Measurements from ENCODE around the gene CERKL.

Gene CERKL

GRCh38 chr2:181499231-181499630 lies 157.7 kb downstream of the CERKL start:
- DNase-seq = no peak

Data from activated CD4-positive, alpha-beta T cell treated with anti-CD3 and anti-CD28 coated beads for 48 hours (primary cell).